GM18909 (cell line): ENCODE measurements around the gene SPIRE2.
A peak's percentile ranks its signal among the peaks of the same experiment; 100 is the strongest.
"Not testable (repeated sequence)": the region's sequence is repeated elsewhere in the genome, so short reads cannot be mapped to it uniquely, and the experiment has no call there.

Source experiments
- ATAC-seq: cut with Tn5 transposase; IDR thresholded peaks from one replicate; pipeline ENCODE4 v1.9.1; 2021; ENCODE audit warnings: mild to moderate bottlenecking; ENCODE audit not compliant: unreplicated experiment, poor library complexity

Gene SPIRE2

DNA sequence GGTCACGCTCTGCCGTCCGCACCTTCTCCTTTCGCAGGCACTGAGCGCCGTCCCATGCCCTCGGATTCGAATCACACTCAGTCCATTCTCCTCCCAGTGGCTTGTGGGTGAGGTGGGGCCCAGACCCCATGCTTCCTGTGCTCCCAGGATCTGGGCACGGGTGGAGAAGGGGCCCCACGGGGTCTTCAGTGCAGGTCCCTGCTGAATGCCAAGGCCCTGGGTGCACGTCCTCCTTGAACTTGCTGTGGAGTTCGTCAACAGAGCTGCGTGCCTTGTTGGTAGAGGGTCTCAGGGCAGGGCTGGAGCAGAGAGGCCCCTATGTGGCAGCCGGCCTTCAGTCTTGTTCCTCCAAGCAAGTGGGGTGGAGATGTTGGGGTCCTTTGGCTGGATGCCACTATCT, 83.1 kb downstream of the SPIRE2 start:
- ATAC-seq, result no peak

DNA sequence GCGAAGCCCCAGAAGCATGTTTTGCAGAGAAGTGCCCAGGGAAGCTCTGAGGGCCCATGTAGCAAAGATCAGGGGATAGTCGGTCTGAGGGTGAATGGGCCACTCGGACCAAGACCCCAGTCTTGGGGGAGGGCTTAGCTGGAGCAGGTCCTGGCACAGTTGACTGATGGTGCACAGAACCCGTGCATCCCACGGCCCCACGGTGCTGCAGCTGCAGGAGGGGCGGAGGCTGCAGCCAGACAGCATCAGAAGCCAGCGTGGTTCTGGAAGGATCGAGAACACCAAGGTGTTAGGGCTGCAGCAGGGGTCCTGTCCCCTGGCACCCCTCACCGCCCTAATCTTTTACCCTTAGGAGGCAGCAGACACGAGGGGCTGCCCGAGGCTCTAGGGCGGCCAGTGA, 83.9 kb downstream of the SPIRE2 start:
- ATAC-seq, result no peak

DNA sequence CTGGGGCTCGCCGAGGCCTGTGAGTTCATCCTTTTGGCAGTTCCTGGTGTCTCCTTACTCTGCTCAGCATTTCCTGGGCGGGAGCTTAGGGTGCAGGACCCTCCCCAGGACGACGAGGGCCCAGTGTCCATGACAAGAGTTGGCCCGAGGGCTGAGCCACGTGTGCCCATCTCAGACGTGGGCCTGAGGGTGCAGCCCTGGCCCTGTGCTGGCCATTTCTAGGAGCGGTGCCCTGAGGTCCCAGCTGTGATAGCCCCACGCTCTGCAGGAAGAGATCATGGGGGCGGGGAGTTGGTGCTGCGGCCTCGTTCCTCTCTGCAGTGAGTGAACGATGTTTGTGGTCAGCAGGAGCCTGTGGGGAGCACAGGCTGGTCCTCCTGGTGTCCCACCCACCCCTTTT, 84.4 kb downstream of the SPIRE2 start:
- ATAC-seq, result no peak

DNA sequence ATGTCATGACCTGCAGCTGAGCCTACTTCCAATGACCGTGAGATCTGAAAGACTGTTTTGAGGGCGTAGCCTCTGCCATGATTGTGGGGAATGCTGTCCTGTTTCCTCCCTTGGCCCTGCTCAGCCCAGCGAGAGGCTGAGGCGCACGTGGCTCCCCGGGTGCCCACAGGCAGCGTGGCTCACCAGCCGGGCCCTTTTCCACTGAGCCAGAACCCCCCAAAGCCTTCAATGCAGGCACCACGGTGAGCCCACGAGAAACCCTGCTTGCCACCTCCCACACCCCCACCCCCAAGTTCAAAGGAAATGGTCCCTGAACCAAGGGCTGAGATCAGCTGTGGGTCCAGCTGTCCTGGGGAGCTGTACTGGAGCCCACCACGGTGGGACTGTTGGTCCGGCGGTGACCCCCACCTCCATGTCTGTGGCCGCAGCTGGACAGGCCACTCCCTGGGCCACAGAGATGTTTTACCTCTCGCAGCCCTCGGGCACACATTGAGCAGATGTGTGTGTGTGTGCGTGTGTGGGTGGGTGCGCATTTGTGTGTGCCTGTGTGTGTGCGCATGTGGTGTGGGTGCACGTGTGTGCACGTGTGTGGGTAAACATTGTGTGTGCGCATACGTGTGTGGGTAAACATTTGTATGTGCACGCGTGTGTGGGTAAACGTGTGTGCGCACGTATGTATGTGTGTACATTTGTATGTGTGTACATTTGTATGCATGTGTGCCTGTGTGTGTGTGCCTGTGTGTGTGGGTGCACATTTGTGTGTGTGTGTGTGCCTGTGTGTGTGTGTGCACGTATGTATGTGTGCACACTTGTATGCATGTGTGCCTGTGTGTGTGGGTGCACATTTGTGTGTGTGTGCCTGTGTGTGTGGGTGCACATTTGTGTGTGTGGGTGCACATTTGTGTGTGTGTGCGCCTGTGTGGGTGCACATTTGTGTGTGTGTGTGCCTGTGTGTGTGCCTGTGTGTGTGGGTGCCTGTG, 85.4 kb downstream of the SPIRE2 start:
- no peak for ATAC-seq

GRCh38 chr16:89914642-89915285, 86.5 kb downstream of the SPIRE2 start:
- not testable (repeated sequence) for ATAC-seq

DNA sequence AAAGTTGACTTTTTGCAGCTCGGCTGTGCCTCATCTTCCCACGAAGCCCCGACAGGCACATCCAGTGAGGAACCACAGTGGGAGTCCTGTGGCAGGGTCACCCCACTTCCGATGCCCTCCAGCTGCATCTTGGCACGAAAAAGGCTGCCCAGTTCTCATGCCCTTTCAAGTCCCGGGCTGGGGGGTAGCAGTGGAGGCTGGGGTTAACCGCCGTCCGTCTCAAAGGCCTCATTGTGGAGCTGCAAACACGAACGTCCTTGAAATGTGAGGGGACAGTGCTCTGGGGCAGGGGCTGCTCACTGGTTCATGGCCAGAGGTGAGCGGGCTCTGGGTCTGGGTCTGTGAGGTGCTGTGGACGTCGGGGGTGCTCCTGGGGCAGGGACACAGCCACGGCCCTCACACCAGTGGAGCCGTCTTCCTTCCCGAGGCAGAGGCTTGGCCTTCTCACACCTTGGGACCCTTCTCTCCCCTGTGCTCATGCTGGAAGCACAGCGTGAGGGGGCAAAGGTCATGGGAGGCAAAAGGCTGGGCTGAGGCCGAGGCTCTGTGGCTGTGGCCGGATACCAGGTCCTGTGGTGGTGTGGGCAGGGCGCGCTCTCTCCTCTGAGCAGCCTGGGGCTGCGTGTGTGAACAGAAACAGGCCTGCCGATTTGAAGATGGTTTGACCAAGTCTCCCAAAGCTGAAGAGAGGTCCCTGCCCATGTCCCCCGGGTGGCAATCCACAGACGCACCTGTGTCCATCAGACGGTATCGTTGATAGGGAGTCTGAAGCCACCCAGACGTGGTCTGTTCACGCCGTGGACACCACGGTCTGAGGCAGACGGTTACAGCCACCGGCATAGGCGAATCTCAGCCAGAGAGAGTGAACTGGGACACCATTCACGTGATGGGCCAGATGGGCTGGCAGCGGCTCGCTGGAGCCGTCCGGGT, 87.3 kb downstream of the SPIRE2 start:
- no peak for ATAC-seq

GRCh38 chr16:89917773-89918452, 89.6 kb downstream of the SPIRE2 start:
- ATAC-seq, result peak; percentile 76

- peak; percentile 9 for ATAC-seq
Observed at GRCh38 chr16:89918453-89919347, 90.4 kb downstream of the SPIRE2 start, which contains the start of gene MC1R. Gene MC1R, plus strand, starts transcription at chr16:89918862. Its CDS starts 397 bp downstream, at chr16:89919259.

- ATAC-seq, result no peak
Observed at GRCh38 chr16:89919535-89920406, 91.5 kb downstream of the SPIRE2 start.

DNA sequence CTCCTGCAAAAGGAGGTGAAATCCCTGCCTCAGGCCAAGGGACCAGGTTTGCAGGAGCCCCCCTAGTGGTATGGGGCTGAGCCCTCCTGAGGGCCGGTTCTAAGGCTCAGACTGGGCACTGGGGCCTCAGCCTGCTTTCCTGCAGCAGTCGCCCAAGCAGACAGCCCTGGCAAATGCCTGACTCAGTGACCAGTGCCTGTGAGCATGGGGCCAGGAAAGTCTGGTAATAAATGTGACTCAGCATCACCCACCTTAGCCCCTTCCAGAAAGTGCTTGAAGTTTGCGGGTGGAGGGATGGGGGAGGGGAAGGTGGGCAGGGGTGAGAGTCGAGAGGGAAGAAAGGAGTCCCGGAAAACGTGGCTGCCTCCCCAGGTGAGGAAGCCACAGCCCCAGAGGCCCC, 92.4 kb downstream of the SPIRE2 start:
- ATAC-seq, result no peak
